ENCODE results near the gene CBX1.

CBX1 gene

GRCh38 chr17:48024149-48025039 is 76.9 kb downstream of the CBX1 start:
- DNase-seq: peak; percentile 57

- DNase-seq: peak; percentile 58
Observed at GRCh38 chr17:48023400-48024148, 77.7 kb downstream of the CBX1 start.

GRCh38 chr17:48022901-48023300 is 78.4 kb downstream of the CBX1 start:
- DNase-seq: no peak

GRCh38 chr17:48021934-48022333 is 79.3 kb downstream of the CBX1 start:
- no peak for DNase-seq

All from CD4-positive, alpha-beta T cell treated with Interleukin-17A for 4 hours (primary cell).